SK-N-MC (cell line): ENCODE data around the gene TMEM43.

Experiments
- EZH2 ChIP-seq: fragments of 200-600 bp; sonication (generic); IDR thresholded peaks from one replicate; pipeline ENCODE4 v1.6.1; 2017; ENCODE audit warnings: antibody characterized with exemption
- POLR2AphosphoS5 ChIP-seq: IDR thresholded peaks from 2 replicates; pipeline ENCODE4 v1.6.1; 2012; ENCODE audit warnings: mild to moderate bottlenecking, low read depth, low read length, borderline replicate concordance

DNA sequence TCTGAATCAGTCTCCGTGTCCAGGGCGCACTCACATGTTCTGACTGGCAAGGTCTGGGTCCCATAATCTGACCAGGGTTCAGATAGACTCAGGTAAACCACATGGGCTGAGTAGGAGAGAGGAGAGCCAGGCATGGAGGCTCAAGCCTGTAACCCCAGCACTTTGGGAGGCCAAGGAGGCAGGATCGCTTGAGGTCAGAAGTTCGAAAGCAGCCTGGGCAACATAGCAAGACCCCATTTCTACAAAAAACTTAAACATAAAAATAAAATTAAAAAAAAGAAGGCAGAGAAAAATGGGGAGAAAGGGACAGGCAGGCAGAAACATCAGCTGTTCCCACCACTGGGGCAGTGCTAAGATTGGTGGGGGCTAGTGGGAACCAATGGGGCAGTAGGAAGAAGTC is 5.4 kb downstream of the TMEM43 start:
- no peak for TF ChIP-seq EZH2
- no peak for TF ChIP-seq POLR2AphosphoS5
